ENCODE measurements around the gene SPAST. TPM values are rescaled to one million over a fixed set of nuclear protein-coding genes. Genes with fewer than 3 reads are reported as not detected.

The SPAST gene
- total and polyA plus RNA-seq, 2 of the 13 experiments (the other 11 are each of a cell fraction or from before 2014, with no cell fraction given) = 11.5 to 40.4 TPM

DNA sequence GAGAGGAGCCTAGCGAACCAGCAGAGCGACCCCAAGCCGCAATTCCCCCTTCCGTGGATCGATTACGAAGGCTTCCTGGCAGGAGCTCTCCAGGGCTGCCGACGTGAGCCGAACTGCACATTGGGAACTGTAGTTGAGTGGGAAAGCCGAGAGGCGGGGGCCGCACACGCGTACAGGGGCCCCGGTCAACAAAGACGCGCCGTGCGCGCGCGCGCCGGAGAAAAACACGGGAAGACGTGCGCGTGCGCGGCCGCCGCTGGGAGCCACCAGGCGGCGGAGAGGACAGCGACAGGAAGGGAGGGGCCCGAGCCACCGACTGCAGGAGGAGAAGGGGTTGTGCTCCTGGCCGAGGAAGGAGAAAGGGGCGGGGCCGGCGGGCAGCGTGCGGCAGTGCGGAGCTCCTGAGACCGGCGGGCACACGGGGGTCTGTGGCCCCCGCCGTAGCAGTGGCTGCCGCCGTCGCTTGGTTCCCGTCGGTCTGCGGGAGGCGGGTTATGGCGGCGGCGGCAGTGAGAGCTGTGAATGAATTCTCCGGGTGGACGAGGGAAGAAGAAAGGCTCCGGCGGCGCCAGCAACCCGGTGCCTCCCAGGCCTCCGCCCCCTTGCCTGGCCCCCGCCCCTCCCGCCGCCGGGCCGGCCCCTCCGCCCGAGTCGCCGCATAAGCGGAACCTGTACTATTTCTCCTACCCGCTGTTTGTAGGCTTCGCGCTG lies at the start of gene SPAST (continued):
- TF ChIP-seq ELF4 (CRISPR knock-in tag; IDR thresholded peaks at IDR 0.05; ENCODE audit: borderline replicate concordance) = peak; percentile 81
- peak; percentile 92; the same call in 1 of the 2 replicates for TF ChIP-seq ZFP90 (CRISPR knock-in tag; IDR thresholded peaks at IDR 0.05; ENCODE audit: borderline replicate concordance)
- TF ChIP-seq ZNF253 (CRISPR knock-in tag; IDR thresholded peaks at IDR 0.05; ENCODE audit: borderline replicate concordance) = no peak
- no peak for TF ChIP-seq ZNF550 (CRISPR knock-in tag; IDR thresholded peaks at IDR 0.05; ENCODE audit: borderline replicate concordance)
- TF ChIP-seq NFE2 (CRISPR knock-in tag; IDR thresholded peaks at IDR 0.05) = no peak
- peak; percentile 4; the same call in 1 of the 2 replicates for TF ChIP-seq ZNF121 (CRISPR knock-in tag; IDR thresholded peaks at IDR 0.05)
- TF ChIP-seq, protein P1, sequence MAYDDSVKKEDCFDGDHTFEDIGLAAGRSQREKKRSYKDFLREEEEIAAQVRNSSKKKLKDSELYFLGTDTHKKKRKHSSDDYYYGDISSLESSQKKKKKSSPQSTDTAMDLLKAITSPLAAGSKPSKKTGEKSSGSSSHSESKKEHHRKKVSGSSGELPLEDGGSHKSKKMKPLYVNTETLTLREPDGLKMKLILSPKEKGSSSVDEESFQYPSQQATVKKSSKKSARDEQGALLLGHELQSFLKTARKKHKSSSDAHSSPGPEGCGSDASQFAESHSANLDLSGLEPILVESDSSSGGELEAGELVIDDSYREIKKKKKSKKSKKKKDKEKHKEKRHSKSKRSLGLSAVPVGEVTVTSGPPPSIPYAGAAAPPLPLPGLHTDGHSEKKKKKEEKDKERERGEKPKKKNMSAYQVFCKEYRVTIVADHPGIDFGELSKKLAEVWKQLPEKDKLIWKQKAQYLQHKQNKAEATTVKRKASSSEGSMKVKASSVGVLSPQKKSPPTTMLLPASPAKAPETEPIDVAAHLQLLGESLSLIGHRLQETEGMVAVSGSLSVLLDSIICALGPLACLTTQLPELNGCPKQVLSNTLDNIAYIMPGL (CRISPR knock-in tag; IDR thresholded peaks at IDR 0.05; ENCODE audit: borderline replicate concordance in 1 of 2, low read depth in 1 of 2) = peak; percentile 95
- peak; percentile 57; the same call in 1 of the 2 replicates for TF ChIP-seq ZSCAN9 (CRISPR knock-in tag; IDR thresholded peaks at IDR 0.05; ENCODE audit: borderline replicate concordance)
- TF ChIP-seq, protein P2, sequence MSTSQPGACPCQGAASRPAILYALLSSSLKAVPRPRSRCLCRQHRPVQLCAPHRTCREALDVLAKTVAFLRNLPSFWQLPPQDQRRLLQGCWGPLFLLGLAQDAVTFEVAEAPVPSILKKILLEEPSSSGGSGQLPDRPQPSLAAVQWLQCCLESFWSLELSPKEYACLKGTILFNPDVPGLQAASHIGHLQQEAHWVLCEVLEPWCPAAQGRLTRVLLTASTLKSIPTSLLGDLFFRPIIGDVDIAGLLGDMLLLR (CRISPR knock-in tag; IDR thresholded peaks at IDR 0.05) = 0 out of 2 replicates have a peak, but pooled peaks have one; percentile 44
- TF ChIP-seq ASH2L (IDR thresholded peaks at IDR 0.05; ENCODE audit: insufficient read length, low read depth, low read length) = peak; percentile 96
- TF ChIP-seq PLRG1 (conservative IDR thresholded peaks at IDR 0.05) = no peak
- TF ChIP-seq, protein P3, sequence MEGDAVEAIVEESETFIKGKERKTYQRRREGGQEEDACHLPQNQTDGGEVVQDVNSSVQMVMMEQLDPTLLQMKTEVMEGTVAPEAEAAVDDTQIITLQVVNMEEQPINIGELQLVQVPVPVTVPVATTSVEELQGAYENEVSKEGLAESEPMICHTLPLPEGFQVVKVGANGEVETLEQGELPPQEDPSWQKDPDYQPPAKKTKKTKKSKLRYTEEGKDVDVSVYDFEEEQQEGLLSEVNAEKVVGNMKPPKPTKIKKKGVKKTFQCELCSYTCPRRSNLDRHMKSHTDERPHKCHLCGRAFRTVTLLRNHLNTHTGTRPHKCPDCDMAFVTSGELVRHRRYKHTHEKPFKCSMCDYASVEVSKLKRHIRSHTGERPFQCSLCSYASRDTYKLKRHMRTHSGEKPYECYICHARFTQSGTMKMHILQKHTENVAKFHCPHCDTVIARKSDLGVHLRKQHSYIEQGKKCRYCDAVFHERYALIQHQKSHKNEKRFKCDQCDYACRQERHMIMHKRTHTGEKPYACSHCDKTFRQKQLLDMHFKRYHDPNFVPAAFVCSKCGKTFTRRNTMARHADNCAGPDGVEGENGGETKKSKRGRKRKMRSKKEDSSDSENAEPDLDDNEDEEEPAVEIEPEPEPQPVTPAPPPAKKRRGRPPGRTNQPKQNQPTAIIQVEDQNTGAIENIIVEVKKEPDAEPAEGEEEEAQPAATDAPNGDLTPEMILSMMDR (CRISPR knock-in tag; IDR thresholded peaks at IDR 0.05) = peak; percentile 65
- no peak; the same call in 1 of the 2 replicates for TF ChIP-seq ZNF567 (CRISPR knock-in tag; IDR thresholded peaks at IDR 0.05; ENCODE audit: borderline replicate concordance)
- TF ChIP-seq AKAP8 (CRISPR knock-in tag; IDR thresholded peaks at IDR 0.05) = peak; percentile 93
- TF ChIP-seq, protein P4, sequence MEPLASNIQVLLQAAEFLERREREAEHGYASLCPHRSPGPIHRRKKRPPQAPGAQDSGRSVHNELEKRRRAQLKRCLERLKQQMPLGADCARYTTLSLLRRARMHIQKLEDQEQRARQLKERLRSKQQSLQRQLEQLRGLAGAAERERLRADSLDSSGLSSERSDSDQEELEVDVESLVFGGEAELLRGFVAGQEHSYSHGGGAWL (CRISPR knock-in tag; IDR thresholded peaks at IDR 0.05) = peak; percentile 70
- TF ChIP-seq HOXD1 (CRISPR knock-in tag; IDR thresholded peaks at IDR 0.05) = peak; percentile 85; the same call in 1 of the 2 replicates
- TF ChIP-seq CHCHD3 (CRISPR knock-in tag; IDR thresholded peaks at IDR 0.05) = peak; percentile 92
- TF ChIP-seq, protein P5, sequence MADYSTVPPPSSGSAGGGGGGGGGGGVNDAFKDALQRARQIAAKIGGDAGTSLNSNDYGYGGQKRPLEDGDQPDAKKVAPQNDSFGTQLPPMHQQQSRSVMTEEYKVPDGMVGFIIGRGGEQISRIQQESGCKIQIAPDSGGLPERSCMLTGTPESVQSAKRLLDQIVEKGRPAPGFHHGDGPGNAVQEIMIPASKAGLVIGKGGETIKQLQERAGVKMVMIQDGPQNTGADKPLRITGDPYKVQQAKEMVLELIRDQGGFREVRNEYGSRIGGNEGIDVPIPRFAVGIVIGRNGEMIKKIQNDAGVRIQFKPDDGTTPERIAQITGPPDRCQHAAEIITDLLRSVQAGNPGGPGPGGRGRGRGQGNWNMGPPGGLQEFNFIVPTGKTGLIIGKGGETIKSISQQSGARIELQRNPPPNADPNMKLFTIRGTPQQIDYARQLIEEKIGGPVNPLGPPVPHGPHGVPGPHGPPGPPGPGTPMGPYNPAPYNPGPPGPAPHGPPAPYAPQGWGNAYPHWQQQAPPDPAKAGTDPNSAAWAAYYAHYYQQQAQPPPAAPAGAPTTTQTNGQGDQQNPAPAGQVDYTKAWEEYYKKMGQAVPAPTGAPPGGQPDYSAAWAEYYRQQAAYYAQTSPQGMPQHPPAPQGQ (CRISPR knock-in tag; IDR thresholded peaks at IDR 0.05; ENCODE audit: borderline replicate concordance) = no peak
- TF ChIP-seq ZBTB3 (CRISPR knock-in tag; IDR thresholded peaks at IDR 0.05; ENCODE audit: borderline replicate concordance, low read depth) = peak; percentile 92; the same call in 1 of the 2 replicates

Measured in HepG2 (cell line).